ENCODE data around the gene ERC2. TPM values are rescaled to one million over a fixed set of nuclear protein-coding genes. Genes with fewer than 3 reads are reported as not detected.

The ERC2 gene
- total RNA-seq, 2 experiments from 2014 or later, result not detected

GRCh38 chr3:56096999-56097398 lies 371.3 kb downstream of the ERC2 start:
- H2AFZ ChIP-seq (ENCODE audit: low read length), result no peak overlapping the region
- no peak overlapping the region for H3K27ac ChIP-seq (ENCODE audit: low read depth, low read length, poor library complexity, severe bottlenecking)
- no peak overlapping the region for H3K4me3 ChIP-seq (ENCODE audit: low read depth, low read length, poor library complexity, severe bottlenecking)
- intact Hi-C loops (cut with micrococcal nuclease; ENCODE audit: unreplicated experiment), result no loop called here
- H3K79me2 ChIP-seq (ENCODE audit: insufficient read depth, low read depth, low read length), result no peaks in the 10 kb centered on the region
- CTCF ChIA-PET (ENCODE audit: unreplicated experiment), result no interaction called here
- no peak overlapping the region for H3K4me2 ChIP-seq (ENCODE audit: low read length)
- H3K36me3 ChIP-seq (ENCODE audit: insufficient read depth, low read length), result no peaks in the 10 kb centered on the region
- no peaks in the 10 kb centered on the region for H3K4me1 ChIP-seq (ENCODE audit: insufficient read depth, low read length, poor library complexity, severe bottlenecking)
- no TSS peak for BruUV-seq (replicated peaks)
- TF ChIP-seq CTCF (conservative IDR thresholded peaks at IDR 0.05; ENCODE audit: low read length) (no peak), EZH2phosphoT487 (IDR thresholded peaks at IDR 0.05; ENCODE audit: borderline replicate concordance, low read depth, low read length) (no peak)
- H3K9me2 ChIP-seq (ENCODE audit: insufficient read depth, low read length), result no peaks in the 10 kb centered on the region
- no peaks in the 10 kb centered on the region for H4K20me1 ChIP-seq (ENCODE audit: insufficient read depth, low read length)
- no peaks in the 10 kb centered on the region for H3K9me3 ChIP-seq (ENCODE audit: low read length)
- no peak for DNase-seq (ENCODE audit: low spot score)
- POLR2A ChIA-PET, result no interaction called here

- no peaks in the 10 kb centered on the region for H3K36me3 ChIP-seq (ENCODE audit: insufficient read depth, low read length)
- CTCF ChIA-PET (ENCODE audit: unreplicated experiment), result no interaction called here
These were observed 374.1 kb downstream of the ERC2 start for GRCh38 chr3:56094170-56094569.

GRCh38 chr3:56089739-56090138 lies 378.5 kb downstream of the ERC2 start:
- no peak overlapping the region for H3K27ac ChIP-seq (ENCODE audit: low read depth, low read length, poor library complexity, severe bottlenecking)
- no TSS peak for BruUV-seq (replicated peaks)

More at GRCh38 chr3:56094170-56094569, 374.1 kb downstream of the ERC2 start:
- H3K4me3 ChIP-seq (ENCODE audit: low read depth, low read length, poor library complexity, severe bottlenecking), result no peak overlapping the region
- H3K27ac ChIP-seq (ENCODE audit: low read depth, low read length, poor library complexity, severe bottlenecking), result no peak overlapping the region
- BruUV-seq (replicated peaks), result no TSS peak
- no peaks in the 10 kb centered on the region for H4K20me1 ChIP-seq (ENCODE audit: insufficient read depth, low read length)
- intact Hi-C loops (cut with micrococcal nuclease; ENCODE audit: unreplicated experiment), result no loop called here
- no peaks in the 10 kb centered on the region for H3K9me2 ChIP-seq (ENCODE audit: insufficient read depth, low read length)
- no peaks in the 10 kb centered on the region for H3K4me1 ChIP-seq (ENCODE audit: insufficient read depth, low read length, poor library complexity, severe bottlenecking)
- no peaks in the 10 kb centered on the region for H3K79me2 ChIP-seq (ENCODE audit: insufficient read depth, low read depth, low read length)
- H3K4me2 ChIP-seq (ENCODE audit: low read length), result no peak overlapping the region
- no peak overlapping the region for H2AFZ ChIP-seq (ENCODE audit: low read length)
- POLR2A ChIA-PET, result no interaction called here
- DNase-seq (ENCODE audit: low spot score), result no peak
- H3K9me3 ChIP-seq (ENCODE audit: low read length), result no peaks in the 10 kb centered on the region
- TF ChIP-seq CTCF (conservative IDR thresholded peaks at IDR 0.05; ENCODE audit: low read length) (no peak), EZH2phosphoT487 (IDR thresholded peaks at IDR 0.05; ENCODE audit: borderline replicate concordance, low read depth, low read length) (no peak)

More at GRCh38 chr3:56089739-56090138, 378.5 kb downstream of the ERC2 start:
- intact Hi-C loops (cut with micrococcal nuclease; ENCODE audit: unreplicated experiment), result no loop called here
- CTCF ChIA-PET (ENCODE audit: unreplicated experiment), result no interaction called here
- H3K4me1 ChIP-seq (ENCODE audit: insufficient read depth, low read length, poor library complexity, severe bottlenecking), result no peaks in the 10 kb centered on the region
- H3K9me2 ChIP-seq (ENCODE audit: insufficient read depth, low read length), result no peaks in the 10 kb centered on the region
- no peak for TF ChIP-seq EZH2phosphoT487 (IDR thresholded peaks at IDR 0.05; ENCODE audit: borderline replicate concordance, low read depth, low read length)
- no peak for TF ChIP-seq CTCF (conservative IDR thresholded peaks at IDR 0.05; ENCODE audit: low read length)
- no peaks in the 10 kb centered on the region for H4K20me1 ChIP-seq (ENCODE audit: insufficient read depth, low read length)
- no peaks in the 10 kb centered on the region for H3K79me2 ChIP-seq (ENCODE audit: insufficient read depth, low read depth, low read length)
- H2AFZ ChIP-seq (ENCODE audit: low read length), result no peak overlapping the region
- H3K36me3 ChIP-seq (ENCODE audit: insufficient read depth, low read length), result no peaks in the 10 kb centered on the region
- POLR2A ChIA-PET, result no interaction called here
- no peak overlapping the region for H3K4me2 ChIP-seq (ENCODE audit: low read length)
- no peaks in the 10 kb centered on the region for H3K9me3 ChIP-seq (ENCODE audit: low read length)
- DNase-seq (ENCODE audit: low spot score), result no peak
- no peak overlapping the region for H3K4me3 ChIP-seq (ENCODE audit: low read depth, low read length, poor library complexity, severe bottlenecking)

Measured in OCI-LY7 (cell line).